Activated naive CD4-positive, alpha-beta T cell treated with anti-CD3 and anti-CD28 coated beads, Interleukin-2, amount 10 ng/mL, durations not matched to agents 7 days and 5 days (primary cell): ENCODE data around the gene TUBGCP6.

Source experiments
- CTCF ChIA-PET: fragments of 350-600 bp; sonication (Branson Sonifier 250); formaldehyde crosslinking; loops from one replicate; lab custom pipeline; 2021; ENCODE audit warnings: antibody characterized with exemption; lab: Charles Lee
- DNase-seq: peaks from one replicate; pipeline ENCODE4 v3.0.0-alpha.2; 2020
- H3K27ac Mint-ChIP-seq: one replicate; pipeline ENCODE4 v1.8.0; 2021; ENCODE audit warnings: mild to moderate bottlenecking, moderate library complexity, mixed read lengths
- H3K27me3 Mint-ChIP-seq: one replicate; pipeline ENCODE4 v1.8.0; 2021; ENCODE audit warnings: mild to moderate bottlenecking, mixed read lengths
- H3K36me3 Mint-ChIP-seq: one replicate; pipeline ENCODE4 v1.8.0; 2021; ENCODE audit warnings: mixed read lengths
- H3K4me1 Mint-ChIP-seq: one replicate; pipeline ENCODE4 v1.8.0; 2021; ENCODE audit warnings: mixed read lengths
- H3K4me3 Mint-ChIP-seq: one replicate; pipeline ENCODE4 v1.8.0; 2021; ENCODE audit warnings: mild to moderate bottlenecking, moderate library complexity, mixed read lengths
- H3K9me3 Mint-ChIP-seq: one replicate; pipeline ENCODE4 v1.8.0; 2021; ENCODE audit warnings: mixed read lengths

TUBGCP6 gene

GRCh38 chr22:50226063-50226874, 18.6 kb downstream of the TUBGCP6 start:
- Mint-ChIP-seq H3K27ac (no peak overlapping the region), H3K4me3 (no peak overlapping the region), H3K4me1 (no peaks in the 10 kb centered on the region), H3K9me3 (no peaks in the 10 kb centered on the region), H3K27me3 (no peaks in the 10 kb centered on the region), H3K36me3 (peaks cover 29% of the 10 kb centered on the region)
- DNase-seq: no peak
- CTCF ChIA-PET: interaction anchor here (1.4 kb wide), 1 partner anchor 11 kb away, joined by 3 read pairs; no protein-coding TSS in a partner anchor

DNA sequence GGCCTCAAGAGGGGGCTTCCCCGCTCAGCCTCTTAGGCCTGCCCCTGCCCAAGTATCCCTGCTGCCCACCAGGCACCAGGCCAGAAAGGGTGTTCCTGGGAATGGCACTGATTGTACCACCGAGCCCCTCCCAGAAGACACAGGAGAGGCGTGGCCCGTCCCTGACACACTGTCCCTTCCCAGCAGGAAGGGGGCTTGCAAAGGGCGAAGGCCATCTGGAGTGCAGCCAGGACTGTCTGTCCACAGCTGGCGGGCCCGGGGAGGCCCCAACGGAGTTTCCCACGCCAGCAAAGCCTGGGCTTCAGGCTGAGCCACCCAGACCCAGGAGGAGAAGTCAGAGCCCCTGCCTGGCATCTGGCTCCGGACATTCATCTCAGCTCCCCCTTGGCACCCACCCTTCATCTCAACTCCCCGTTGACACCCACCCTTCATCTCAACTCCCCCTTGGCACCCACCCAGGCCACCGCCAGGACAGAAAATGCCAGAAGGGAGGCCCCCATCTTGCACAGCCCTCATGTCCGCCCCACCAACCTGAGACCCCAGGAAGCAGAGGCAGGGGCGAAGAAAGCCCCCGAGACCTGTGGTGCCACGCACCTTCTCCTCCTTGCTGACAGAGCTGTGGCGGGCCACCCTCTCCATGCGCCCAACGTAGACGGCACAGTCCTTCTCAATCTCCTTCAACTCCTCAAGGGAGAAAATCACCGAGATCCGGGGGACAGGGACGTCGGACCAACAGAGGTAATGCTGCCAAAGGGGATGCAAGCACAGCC, 19.4 kb downstream of the TUBGCP6 start:
- no peak for DNase-seq
- H3K27me3 Mint-ChIP-seq: no peaks in the 10 kb centered on the region
- no peaks in the 10 kb centered on the region for H3K4me1 Mint-ChIP-seq
- H3K36me3 Mint-ChIP-seq: peaks cover 34% of the 10 kb centered on the region
- no peaks in the 10 kb centered on the region for H3K9me3 Mint-ChIP-seq
- no peak overlapping the region for H3K4me3 Mint-ChIP-seq
- CTCF ChIA-PET: no interaction called here
- H3K27ac Mint-ChIP-seq: no peak overlapping the region

GRCh38 chr22:50224071-50224470, 20.8 kb downstream of the TUBGCP6 start:
- DNase-seq: no peak
- CTCF ChIA-PET: interaction anchor here (1.5 kb wide), 1 partner anchor 9 kb away, joined by 4 read pairs; no protein-coding TSS in a partner anchor
- Mint-ChIP-seq H3K36me3 (peaks cover 38% of the 10 kb centered on the region), H3K9me3 (no peaks in the 10 kb centered on the region), H3K4me1 (no peaks in the 10 kb centered on the region), H3K27me3 (no peaks in the 10 kb centered on the region), H3K27ac (no peak overlapping the region), H3K4me3 (no peak overlapping the region)

DNA sequence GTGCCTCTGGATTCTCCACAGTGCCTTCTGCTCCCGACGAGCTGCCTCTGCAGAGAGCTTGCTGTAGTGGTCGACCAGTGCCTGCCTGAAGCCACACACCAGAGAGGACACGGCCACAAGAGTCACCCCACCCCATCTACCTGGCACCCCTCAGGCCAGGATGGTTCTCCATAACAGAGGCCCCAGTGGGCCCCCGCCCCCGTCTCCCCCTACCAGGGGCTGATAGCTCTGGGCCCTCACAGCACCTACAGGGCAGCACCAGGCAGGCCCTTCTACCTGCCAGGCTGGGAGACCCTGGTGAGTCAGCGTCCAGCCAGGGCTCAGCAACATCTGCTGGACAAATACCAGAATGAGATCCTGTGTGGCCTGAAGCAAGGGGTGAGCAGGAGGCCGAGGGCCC, 22.3 kb downstream of the TUBGCP6 start:
- no peak for DNase-seq
- Mint-ChIP-seq H3K27ac (no peak overlapping the region), H3K9me3 (no peaks in the 10 kb centered on the region), H3K4me3 (no peak overlapping the region), H3K4me1 (no peaks in the 10 kb centered on the region), H3K36me3 (peaks cover 36% of the 10 kb centered on the region), H3K27me3 (no peaks in the 10 kb centered on the region)
- CTCF ChIA-PET: no interaction called here

DNA sequence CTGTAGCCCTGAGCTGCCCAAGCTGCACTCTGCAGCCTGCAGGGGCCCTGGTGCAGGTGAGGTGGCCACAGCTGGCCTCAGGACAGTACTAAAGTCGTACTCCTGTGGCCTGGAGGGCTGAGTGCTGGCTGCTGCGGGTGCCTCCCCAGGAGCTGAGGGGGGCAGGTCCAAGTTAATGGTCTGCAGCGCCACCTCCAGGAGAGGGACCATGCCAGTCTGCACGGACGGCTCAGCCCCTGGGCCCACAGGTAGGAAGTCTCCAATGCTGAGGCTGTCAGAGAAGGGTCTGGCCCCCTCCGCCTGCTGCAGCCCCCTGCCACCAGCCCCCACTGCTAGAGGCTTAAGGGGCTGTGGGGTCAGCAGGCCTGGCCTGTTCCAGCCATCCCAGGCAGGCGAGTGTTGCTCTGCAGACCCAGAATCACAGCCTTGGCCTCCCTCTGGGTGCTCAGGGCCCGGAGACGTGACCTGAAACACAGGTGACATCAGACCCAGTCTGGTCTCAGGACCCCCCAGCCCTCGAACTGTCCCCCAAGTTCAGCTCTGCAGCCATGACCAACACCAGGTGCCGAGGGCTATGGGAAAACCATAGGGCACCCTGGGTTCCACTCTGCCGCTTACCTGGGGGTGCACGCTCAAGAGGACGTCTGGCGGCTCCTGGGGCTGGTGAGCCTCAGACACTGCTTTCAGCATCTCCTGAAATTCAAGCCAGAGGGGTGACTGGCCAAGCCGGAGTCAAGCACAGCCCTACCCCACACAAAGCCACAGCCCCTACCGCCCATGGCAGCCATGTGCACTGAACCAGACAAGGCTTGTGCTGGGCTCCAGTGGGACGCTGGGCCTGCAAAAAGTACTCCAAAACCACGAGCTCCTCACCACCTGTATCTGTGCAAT, 23.2 kb downstream of the TUBGCP6 start:
- Mint-ChIP-seq H3K9me3 (no peaks in the 10 kb centered on the region), H3K27ac (no peak overlapping the region), H3K27me3 (no peaks in the 10 kb centered on the region), H3K4me3 (no peak overlapping the region), H3K36me3 (peaks cover 37% of the 10 kb centered on the region), H3K4me1 (no peaks in the 10 kb centered on the region)
- CTCF ChIA-PET: interaction anchor here (1.6 kb wide), 1 partner anchor 18 kb away, joined by 3 read pairs; no protein-coding TSS in a partner anchor
- no peak for DNase-seq

DNA sequence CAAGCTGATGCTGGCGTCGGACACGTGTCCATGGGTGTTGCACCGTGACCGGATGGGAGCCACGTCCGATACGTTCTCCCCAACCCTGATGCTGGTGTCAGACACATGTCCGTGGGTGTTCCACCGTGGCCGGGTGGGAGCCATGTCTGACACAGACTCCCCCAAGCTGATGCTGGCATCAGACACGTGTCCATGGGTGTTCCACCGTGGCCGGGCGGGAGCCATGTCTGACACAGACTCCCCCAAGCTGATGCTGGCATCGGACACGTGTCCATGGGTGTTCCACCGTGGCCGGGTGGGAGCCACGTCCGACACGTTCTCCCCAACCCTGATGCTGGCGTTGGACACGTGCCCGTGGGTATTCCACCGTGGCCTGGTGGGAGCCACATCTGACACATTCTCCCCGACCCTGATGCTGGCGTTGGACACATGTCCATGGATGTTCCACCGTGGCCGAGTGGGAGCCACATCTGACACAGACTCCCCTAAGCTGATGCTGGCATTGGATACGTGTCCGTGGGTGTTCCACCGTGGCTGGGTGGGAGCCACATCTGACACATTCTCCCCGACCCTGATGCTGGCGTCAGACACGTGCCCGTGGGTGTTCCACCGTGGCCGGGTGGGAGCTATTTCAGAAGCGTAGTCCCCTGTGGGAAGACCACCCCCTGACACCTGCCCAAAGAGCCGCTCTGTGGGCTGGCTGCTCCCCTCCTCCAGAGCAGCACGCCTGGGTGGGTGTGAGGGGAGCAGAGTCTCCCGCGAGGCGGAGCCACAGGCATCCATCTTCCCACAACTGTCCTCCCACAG, 24.0 kb downstream of the TUBGCP6 start:
- peaks cover 43% of the 10 kb centered on the region for H3K36me3 Mint-ChIP-seq
- no peak overlapping the region for H3K4me3 Mint-ChIP-seq
- CTCF ChIA-PET: interaction anchor here (1.6 kb wide), 1 partner anchor 18 kb away, joined by 3 read pairs; no protein-coding TSS in a partner anchor
- H3K27ac Mint-ChIP-seq: no peak overlapping the region
- DNase-seq: no peak
- H3K4me1 Mint-ChIP-seq: no peaks in the 10 kb centered on the region
- H3K9me3 Mint-ChIP-seq: no peaks in the 10 kb centered on the region
- H3K27me3 Mint-ChIP-seq: no peaks in the 10 kb centered on the region

DNA sequence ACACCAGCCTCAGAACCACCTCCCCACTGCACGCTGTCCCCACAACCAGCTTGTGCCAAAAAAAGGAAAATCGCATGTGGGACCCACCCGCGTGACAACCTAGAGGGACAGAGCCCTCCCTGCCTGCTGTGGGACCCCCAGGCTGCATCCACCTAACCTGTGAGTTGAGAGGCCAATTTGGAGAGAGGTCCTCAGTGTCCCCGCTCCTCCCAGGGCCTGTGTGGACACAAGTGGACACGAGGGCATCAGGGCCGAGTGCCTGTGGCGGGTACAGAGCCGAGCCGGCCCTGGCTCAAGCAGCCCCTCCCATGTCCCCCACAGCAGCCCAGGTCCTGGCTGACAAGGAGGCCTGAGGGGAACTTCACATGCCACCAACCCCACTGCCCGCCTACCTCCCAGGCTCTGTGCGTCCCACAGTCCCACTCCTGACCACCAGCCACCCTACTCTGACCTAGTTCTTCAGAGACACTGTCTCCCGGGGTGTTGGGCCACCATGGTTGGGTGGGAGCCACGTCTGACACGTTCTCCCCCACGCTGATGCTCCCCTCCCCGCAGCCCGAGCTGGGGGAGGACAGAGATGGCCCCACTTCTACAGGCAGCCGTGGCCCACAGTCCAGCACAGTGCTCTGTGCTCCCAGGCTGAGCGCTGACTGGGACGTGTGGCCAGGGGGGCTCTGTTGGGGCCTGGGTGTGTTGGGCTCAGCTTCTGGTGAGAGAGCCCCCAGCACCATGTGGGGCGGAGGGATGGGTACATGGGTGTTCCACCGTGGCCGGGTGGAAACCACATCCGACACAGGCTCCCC, 24.8 kb downstream of the TUBGCP6 start:
- Mint-ChIP-seq H3K27ac (no peak overlapping the region), H3K36me3 (peaks cover 47% of the 10 kb centered on the region), H3K27me3 (no peaks in the 10 kb centered on the region), H3K4me3 (no peak overlapping the region), H3K9me3 (no peaks in the 10 kb centered on the region), H3K4me1 (no peaks in the 10 kb centered on the region)
- CTCF ChIA-PET: interaction anchor here (1.6 kb wide), 1 partner anchor 19 kb away, joined by 3 read pairs; no protein-coding TSS in a partner anchor
- no peak for DNase-seq

- no peak overlapping the region for H3K27ac Mint-ChIP-seq
- H3K4me3 Mint-ChIP-seq: no peak overlapping the region
- CTCF ChIA-PET: interaction anchor here (1.0 kb wide), 1 partner anchor 10 kb away, joined by 3 read pairs; no protein-coding TSS in a partner anchor
- H3K36me3 Mint-ChIP-seq: peaks cover 48% of the 10 kb centered on the region
- H3K27me3 Mint-ChIP-seq: no peaks in the 10 kb centered on the region
- H3K4me1 Mint-ChIP-seq: no peaks in the 10 kb centered on the region
- no peaks in the 10 kb centered on the region for H3K9me3 Mint-ChIP-seq
- no peak for DNase-seq
Measured at GRCh38 chr22:50218996-50219727, 25.7 kb downstream of the TUBGCP6 start.

GRCh38 chr22:50218153-50218995, 26.4 kb downstream of the TUBGCP6 start:
- H3K27me3 Mint-ChIP-seq: no peaks in the 10 kb centered on the region
- CTCF ChIA-PET: interaction anchor here (1.0 kb wide), 1 partner anchor 9 kb away, joined by 3 read pairs; no protein-coding TSS in a partner anchor
- H3K4me3 Mint-ChIP-seq: no peak overlapping the region
- H3K27ac Mint-ChIP-seq: no peak overlapping the region
- no peaks in the 10 kb centered on the region for H3K4me1 Mint-ChIP-seq
- peaks cover 50% of the 10 kb centered on the region for H3K36me3 Mint-ChIP-seq
- no peak for DNase-seq
- no peaks in the 10 kb centered on the region for H3K9me3 Mint-ChIP-seq

DNA sequence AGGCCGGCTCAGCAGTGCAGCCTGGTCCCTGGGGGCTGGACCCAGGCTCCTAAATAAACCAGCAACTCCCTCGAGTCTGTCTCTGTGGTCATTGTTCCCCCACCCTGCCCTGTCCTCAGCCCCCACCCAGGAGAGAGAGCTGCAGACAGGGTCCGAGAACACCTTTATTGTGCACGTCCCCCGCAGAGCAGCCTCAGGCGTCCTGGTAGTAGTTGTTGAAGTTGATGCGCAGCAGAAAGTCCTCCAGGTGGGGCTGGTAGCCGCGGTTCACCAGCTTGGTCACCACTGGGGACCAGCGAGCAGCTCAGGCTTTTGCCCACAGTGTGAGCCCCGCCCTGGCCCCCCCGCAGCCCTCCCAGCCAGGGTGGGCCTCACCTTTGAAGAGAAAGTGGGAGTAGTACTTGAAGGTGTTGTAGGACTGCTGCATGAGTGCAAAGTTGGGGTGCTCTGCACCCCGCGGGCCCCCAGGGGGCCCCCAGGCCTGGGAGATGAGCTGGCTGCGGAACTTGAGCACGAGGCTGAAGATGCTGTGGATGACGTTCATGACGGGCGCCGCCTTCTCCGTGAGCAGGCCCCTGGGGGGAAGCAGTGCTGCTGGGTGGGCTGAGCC, 27.2 kb downstream of the TUBGCP6 start:
- Mint-ChIP-seq H3K36me3 (peaks cover 49% of the 10 kb centered on the region), H3K27ac (no peak overlapping the region), H3K4me1 (no peaks in the 10 kb centered on the region), H3K9me3 (no peaks in the 10 kb centered on the region), H3K4me3 (no peak overlapping the region), H3K27me3 (no peaks in the 10 kb centered on the region)
- CTCF ChIA-PET: no interaction called here
- no peak for DNase-seq
